DND-41 (cell line): Measurements from ENCODE around the gene SLC6A4.

ENCODE experiments used
- ATAC-seq: fragments of 200-7000 bp; cut with Tn5 transposase; 3 replicates; pipeline ENCODE4 v1.9.1; 2021; ENCODE audit warnings: low read depth; ENCODE audit not compliant: insufficient read depth
- DNase-seq: peaks from one replicate; pipeline ENCODE4 v3.0.0-alpha.2; 2020
- H2AFZ ChIP-seq: 2 replicates; pipeline ENCODE4 v1.6.0; 2012; ENCODE audit warnings: low read depth, low read length
- H3K27ac ChIP-seq: 2 replicates; pipeline ENCODE4 v1.5.1; 2012; ENCODE audit warnings: low read length, inconsistent platforms
- H3K27me3 ChIP-seq: fragments of 200-600 bp; sonication (generic); 2 replicates; pipeline ENCODE4 v1.6.0; 2012; ENCODE audit warnings: low read length, mild to moderate bottlenecking, inconsistent platforms; ENCODE audit not compliant: insufficient read depth, poor library complexity
- H3K36me3 ChIP-seq: 2 replicates; pipeline ENCODE4 v1.5.1; 2012; ENCODE audit warnings: low read length, inconsistent platforms; ENCODE audit not compliant: insufficient read depth
- H3K4me1 ChIP-seq: 2 replicates; pipeline ENCODE4 v1.5.1; 2012; ENCODE audit warnings: mild to moderate bottlenecking, low read length; ENCODE audit not compliant: insufficient read depth
- H3K4me2 ChIP-seq: 2 replicates; pipeline ENCODE4 v1.6.0; 2012; ENCODE audit warnings: mild to moderate bottlenecking, moderate library complexity, low read length, inconsistent platforms; ENCODE audit not compliant: insufficient read depth
- H3K4me3 ChIP-seq, 2 experiments: fragments of 200-600 bp in 1 of 2; shearing (Covaris generic) in 1 of 2; 2 replicates each; pipeline ENCODE4 v1.5.1; 2012 to 2016; ENCODE audit warnings: inconsistent platforms in 2 of 2, low read length in 2 of 2, mild to moderate bottlenecking in 2 of 2, low read depth in 1 of 2, moderate library complexity in 1 of 2
- H3K79me2 ChIP-seq: 2 replicates; pipeline ENCODE4 v1.6.0; 2012; ENCODE audit warnings: low read length, inconsistent platforms; ENCODE audit not compliant: insufficient read depth
- H3K9ac ChIP-seq: 2 replicates; pipeline ENCODE4 v1.6.0; 2012; ENCODE audit warnings: low read depth, mild to moderate bottlenecking, inconsistent platforms, low read length, moderate library complexity
- H3K9me3 ChIP-seq: 2 replicates; pipeline ENCODE4 v1.5.1; 2012; ENCODE audit warnings: low read length, moderate library complexity, mild to moderate bottlenecking, inconsistent platforms; ENCODE audit not compliant: insufficient read depth, severe bottlenecking
- H4K20me1 ChIP-seq: 2 replicates; pipeline ENCODE4 v1.6.0; 2012; ENCODE audit warnings: low read length; ENCODE audit not compliant: insufficient read depth
- EZH2 ChIP-seq: IDR thresholded peaks from 3 replicates; pipeline ENCODE4 v1.6.1; 2012; ENCODE audit warnings: borderline replicate concordance, low read depth, mild to moderate bottlenecking, moderate library complexity, low read length, inconsistent platforms; ENCODE audit not compliant: severe bottlenecking
- TF ChIP-seq, protein P1 (sequence below): IDR thresholded peaks from 2 replicates; pipeline ENCODE4 v1.5.1; 2012; ENCODE audit warnings: borderline replicate concordance, low read length, moderate library complexity, mild to moderate bottlenecking; ENCODE audit not compliant: poor library complexity, severe bottlenecking; ENCODE audit errors: extremely low read depth

The SLC6A4 gene

DNA sequence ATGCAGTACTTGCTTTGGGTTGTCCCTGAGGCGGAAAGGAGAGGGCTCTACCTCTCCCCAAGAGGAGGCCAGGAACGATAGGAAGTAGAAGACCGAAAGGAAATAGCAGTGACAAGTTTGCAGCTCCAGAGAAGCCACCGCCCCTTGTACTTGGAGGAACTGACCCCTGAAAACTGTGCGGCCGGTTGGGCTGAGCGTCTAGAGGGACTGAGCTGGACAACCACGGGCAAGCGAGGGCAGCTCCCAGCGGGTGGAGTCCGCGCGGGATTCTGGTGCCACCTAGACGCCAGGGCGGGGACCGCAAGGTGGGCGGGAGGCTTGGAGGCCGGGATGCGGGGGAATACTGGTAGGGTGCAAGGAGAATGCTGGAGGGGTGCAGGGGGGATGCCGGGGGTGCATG lies 1.3 kb upstream of the SLC6A4 start:
- no peak overlapping the region for H2AFZ ChIP-seq

DNA sequence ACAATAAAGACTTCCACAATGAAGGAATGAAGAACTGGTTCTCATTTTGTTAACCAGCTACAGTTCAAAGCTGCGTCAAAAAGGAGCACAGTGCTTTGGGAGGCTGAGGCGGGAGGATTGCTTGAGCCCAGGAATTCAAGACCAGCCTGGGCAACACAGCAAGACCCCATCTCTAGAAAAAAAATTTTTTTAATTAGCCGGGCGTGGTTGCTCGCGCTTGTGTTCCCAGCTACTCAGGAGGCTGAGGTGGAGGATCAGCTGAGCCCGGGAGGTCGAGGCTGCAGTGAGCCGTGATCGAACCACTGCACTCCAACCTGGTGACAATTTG lies 764 bp upstream of the SLC6A4 start:
- no peaks in the 10 kb centered on the region for H3K79me2 ChIP-seq
- no peak overlapping the region for H3K27ac ChIP-seq
- no peak overlapping the region for H3K4me2 ChIP-seq
- ATAC-seq (no peak), DNase-seq (no peak)
- H3K4me3 ChIP-seq: no peak overlapping the region
- no peak overlapping the region for H3K9ac ChIP-seq
- TF ChIP-seq EZH2: no peak
- TF ChIP-seq, protein P1, sequence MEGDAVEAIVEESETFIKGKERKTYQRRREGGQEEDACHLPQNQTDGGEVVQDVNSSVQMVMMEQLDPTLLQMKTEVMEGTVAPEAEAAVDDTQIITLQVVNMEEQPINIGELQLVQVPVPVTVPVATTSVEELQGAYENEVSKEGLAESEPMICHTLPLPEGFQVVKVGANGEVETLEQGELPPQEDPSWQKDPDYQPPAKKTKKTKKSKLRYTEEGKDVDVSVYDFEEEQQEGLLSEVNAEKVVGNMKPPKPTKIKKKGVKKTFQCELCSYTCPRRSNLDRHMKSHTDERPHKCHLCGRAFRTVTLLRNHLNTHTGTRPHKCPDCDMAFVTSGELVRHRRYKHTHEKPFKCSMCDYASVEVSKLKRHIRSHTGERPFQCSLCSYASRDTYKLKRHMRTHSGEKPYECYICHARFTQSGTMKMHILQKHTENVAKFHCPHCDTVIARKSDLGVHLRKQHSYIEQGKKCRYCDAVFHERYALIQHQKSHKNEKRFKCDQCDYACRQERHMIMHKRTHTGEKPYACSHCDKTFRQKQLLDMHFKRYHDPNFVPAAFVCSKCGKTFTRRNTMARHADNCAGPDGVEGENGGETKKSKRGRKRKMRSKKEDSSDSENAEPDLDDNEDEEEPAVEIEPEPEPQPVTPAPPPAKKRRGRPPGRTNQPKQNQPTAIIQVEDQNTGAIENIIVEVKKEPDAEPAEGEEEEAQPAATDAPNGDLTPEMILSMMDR: no peak
- no peaks in the 10 kb centered on the region for H3K4me1 ChIP-seq
- H3K36me3 ChIP-seq: no peaks in the 10 kb centered on the region
- no peak overlapping the region for H2AFZ ChIP-seq
- H3K9me3 ChIP-seq: no peaks in the 10 kb centered on the region
- no peaks in the 10 kb centered on the region for H4K20me1 ChIP-seq
- H3K27me3 ChIP-seq: peaks cover 5% of the 10 kb centered on the region

More for the DNA sequence above, 1.3 kb upstream of the SLC6A4 start:
- Histone ChIP-seq H3K9me3 (no peaks in the 10 kb centered on the region), H3K27me3 (peaks cover 5% of the 10 kb centered on the region), H3K4me1 (no peaks in the 10 kb centered on the region), H3K27ac (no peak overlapping the region), H3K9ac (no peak overlapping the region), H3K79me2 (no peaks in the 10 kb centered on the region), H3K4me2 (no peak overlapping the region), H4K20me1 (no peaks in the 10 kb centered on the region), H3K4me3 (no peak overlapping the region), H3K36me3 (no peaks in the 10 kb centered on the region)
- DNase-seq: no peak
- TF ChIP-seq EZH2: no peak
- TF ChIP-seq, protein P1: no peak
- ATAC-seq: no peak

DNA sequence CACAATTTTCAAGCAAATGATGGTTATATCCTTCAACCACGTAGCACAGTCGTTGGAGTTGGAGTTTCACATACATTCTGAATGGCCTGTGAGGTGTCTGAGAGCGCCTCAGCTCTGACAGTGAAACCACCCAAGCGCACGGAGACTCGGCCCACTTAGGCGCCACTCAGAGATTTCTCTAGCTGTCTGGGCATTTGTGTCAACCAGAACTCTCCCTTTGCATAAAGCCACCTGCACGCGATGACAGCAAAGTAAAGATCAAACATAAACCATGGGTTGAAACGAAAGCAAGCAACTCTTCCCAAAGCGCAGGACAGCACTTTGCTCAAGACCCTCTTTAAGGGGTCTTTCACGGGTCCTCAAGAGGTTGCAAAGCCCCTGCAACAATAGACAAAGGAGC lies 533 bp downstream of the SLC6A4 start:
- Histone ChIP-seq H3K27ac (no peak overlapping the region), H3K4me2 (no peak overlapping the region), H3K9me3 (no peaks in the 10 kb centered on the region), H3K9ac (no peak overlapping the region), H3K27me3 (peaks cover 9% of the 10 kb centered on the region), H3K36me3 (no peaks in the 10 kb centered on the region), H2AFZ (no peak overlapping the region), H3K79me2 (no peaks in the 10 kb centered on the region), H3K4me1 (no peaks in the 10 kb centered on the region), H3K4me3 (no peak overlapping the region), H4K20me1 (no peaks in the 10 kb centered on the region)
- no peak for TF ChIP-seq EZH2
- TF ChIP-seq, protein P1: no peak
- DNase-seq (no peak), ATAC-seq (no peak)

DNA sequence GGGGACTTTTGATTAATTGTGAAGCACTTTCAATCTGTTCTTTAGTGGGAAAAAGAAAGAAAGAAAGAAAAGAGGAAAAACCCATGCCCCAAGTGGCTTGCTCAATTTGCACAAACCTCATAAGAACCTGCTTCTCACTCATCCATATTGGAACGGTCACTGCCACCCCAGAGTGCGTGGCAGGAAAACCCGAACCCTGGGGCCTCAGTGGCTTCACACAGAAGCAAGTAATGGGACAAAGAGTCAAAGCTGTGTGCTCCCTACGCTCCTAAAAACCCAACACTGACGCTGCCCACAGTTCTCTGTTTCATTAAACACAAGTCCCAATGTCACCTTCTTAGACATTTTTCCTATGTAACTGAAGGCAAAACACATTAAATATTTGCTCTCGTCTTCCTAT lies 1.2 kb downstream of the SLC6A4 start:
- Histone ChIP-seq H3K36me3 (no peaks in the 10 kb centered on the region), H3K9ac (no peak overlapping the region), H3K4me1 (no peaks in the 10 kb centered on the region), H3K9me3 (no peaks in the 10 kb centered on the region), H3K27ac (no peak overlapping the region), H3K4me2 (no peak overlapping the region), H4K20me1 (no peaks in the 10 kb centered on the region), H3K79me2 (no peaks in the 10 kb centered on the region), H2AFZ (no peak overlapping the region), H3K27me3 (peaks cover 9% of the 10 kb centered on the region), H3K4me3 (no peak overlapping the region)
- no peak for DNase-seq
- no peak for TF ChIP-seq EZH2
- TF ChIP-seq, protein P1: no peak
- ATAC-seq: no peak
